ENCODE results near the gene FBLN2.

FBLN2 gene

DNA sequence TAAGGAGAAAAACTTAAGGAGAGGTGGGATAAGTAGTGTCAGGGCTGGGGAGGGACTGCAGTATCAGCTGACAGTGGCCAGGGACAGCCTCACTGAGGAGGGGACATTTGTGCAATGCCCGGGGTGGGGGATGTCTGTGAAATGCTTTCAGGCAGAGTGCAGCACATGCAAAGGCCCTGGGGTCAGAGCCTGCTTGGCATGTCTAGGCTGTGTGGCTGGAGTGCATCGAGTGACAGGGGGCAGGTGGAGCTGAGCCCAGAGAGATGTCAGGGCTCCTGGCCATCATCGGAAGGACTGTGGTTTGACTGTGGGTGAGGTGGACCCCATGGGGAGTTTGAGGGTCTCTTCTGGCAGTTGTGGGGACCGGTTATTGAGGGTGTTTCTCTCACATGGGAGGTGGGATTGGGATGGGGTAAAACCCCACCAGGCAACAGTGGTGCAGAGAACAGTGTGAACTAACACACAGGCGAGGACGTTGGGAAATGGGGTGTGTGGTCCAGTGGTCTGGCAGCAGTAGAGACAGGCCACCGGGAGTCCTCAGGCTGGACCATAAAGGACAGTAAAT, 61.2 kb downstream of the FBLN2 start:
- DNase-seq = no peak

DNA sequence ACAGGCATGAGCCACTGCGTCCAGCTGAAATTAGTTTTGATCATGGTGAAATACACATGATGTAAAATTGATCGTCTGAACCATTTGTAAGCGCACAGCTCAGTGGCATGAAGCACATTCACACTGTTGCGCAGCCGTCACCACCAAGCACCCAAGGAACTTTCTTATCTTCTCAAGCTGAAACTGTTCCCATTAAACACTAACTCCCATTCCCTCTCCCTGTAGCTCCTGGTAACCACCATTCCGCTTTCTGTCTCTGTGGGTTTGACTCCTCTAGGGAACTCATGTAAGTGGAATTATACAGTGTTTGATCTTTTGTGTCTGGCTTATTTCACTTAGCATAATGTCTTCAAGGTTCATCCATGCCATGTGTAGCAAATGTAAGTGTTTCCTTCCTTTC, 62.3 kb downstream of the FBLN2 start:
- DNase-seq = no peak

DNA sequence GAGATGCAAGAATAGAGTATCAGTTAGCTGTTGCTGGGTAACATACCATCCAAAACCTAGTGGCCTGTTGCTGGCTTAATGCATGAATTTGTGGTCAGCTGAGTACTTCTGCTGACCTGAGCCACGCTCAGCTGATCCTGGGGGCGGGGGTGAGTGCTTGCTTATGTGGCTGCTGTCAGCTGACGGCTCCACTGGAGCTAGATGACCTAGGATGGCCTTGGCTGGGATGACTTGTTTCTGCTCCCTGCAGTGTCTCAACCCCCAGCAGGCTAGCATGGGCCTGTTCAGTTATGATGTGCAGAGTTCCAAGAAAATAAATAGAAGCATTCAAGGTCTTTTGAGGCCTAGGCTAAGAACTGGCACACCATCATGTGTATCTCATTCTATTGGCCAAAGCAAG, 63.9 kb downstream of the FBLN2 start:
- no peak for DNase-seq

DNA sequence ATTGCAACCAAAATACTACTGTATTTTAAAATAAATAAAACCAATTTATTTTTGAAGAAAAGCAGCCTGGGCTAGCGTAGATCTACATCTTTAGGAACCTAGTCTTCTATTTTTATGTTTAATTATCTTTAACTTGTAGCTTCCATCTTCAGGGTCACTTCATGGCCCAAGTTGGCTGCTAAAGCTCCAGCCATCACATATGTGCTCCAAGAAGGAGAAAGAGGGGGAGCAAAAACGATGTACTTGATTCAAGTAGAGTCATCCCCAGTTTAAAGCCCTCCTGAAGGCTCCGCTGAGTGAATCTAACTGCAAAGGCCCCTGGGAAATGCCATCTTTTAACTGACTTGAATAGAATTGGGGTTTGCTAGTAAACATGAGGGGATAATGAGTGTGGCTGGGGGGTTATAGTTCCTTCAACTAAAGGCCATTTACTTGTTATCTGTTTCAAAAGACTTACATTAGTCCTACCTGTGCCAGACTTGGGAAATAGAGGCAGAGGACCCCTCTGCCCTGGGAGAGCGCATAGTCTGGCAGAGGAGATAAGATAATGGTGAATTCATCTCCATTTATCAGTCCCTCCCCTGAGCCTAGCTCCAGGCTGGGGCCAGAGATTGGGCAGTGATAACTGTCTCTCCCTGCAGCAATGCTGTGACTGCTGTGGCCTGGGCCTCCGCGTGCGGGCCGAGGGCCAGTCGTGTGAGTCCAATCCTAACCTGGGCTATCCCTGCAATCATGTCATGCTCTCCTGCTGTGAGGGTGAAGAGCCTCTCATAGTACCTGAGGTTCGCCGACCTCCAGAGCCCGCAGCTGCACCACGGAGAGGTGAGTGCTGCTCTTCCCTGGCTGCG, 64.6 kb downstream of the FBLN2 start:
- DNase-seq = no peak

DNA sequence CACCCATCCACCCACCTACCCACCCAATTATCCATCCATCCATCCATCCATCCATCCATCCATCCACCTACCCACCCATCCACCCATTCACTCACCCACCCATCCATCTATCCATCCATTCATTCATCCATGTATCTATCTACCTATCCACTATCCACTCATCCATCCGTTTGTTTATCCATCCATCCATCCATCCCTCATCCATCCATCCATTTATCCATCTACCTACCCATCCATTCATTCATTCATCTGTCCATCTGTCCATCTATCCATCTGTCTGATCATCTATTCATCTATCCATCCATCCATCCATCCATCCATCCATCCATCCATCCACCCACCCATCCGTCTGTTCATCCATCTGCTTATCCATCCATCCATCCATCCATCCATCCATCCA, 65.7 kb downstream of the FBLN2 start:
- DNase-seq = no peak

DNA sequence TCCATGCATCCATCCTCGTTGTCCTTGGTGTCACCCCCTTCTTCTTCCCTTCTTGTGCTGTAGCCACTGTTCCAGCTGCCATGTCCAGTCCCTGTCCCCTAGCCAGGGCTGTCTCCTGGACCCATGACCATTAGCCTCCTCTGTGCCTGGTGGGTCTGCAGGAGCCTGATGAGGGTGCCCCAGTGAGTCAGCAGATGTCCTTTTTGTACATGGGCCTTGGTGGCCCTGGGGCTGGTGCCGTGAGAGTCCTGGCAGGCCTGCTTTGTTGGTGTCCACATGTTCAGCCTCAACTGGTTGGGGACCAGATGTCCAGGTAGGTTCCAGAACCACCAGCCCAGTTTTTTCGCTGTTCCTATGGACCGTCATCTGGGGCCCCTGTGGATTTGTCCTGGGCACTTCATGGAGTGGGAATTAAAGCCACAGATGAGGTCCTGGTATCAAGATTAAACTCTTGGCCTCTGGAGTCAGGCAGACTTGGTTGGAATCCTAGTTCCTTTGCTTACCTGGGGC, 66.1 kb downstream of the FBLN2 start:
- no peak for DNase-seq

DNA sequence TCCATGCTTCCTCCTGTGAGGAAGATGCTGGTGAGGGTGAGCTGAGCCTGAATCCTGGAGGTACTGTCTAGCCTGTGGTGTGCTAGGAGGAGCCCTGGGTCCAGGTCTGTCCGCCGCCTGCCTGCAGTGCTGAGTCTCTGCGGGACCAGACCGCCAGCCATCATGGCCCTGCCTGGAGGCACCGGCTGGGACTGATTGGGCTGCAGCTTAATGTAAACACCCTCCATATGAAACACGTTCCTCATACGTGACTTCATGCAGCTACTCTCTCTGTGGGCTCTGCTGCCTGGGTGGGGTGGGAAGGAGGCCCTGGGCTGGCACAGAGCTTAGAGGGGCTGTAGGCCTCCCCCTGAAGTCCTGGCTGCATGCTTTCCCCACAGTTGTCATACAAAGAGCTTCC, 67.4 kb downstream of the FBLN2 start:
- DNase-seq = no peak

DNA sequence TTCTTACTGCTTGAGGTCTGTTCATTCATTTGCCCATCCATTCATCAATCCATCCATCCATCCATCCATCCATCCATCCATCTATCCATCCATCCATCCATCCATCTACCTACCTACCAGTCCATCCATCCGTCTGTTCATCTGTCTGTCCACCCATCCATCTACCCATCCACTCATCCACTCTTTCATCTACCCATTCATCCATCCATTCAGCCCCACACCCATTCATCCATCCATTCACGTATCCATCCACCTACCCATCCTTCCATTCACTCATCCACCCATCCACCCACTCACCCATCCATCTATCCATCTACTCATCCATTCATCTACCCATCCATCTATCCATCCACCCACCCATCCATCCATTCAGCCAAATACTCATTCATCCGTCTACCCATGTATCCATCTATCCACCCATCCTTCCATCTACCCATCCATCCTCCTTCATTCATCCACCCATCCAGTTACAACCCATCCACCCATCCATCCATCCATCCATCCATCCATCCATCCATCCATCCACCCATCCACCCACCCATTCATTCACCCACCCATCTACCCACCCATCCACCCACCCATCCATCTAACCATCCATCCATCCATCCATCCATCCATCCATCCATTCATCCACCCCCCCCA, 68.3 kb downstream of the FBLN2 start:
- DNase-seq = no peak

DNA sequence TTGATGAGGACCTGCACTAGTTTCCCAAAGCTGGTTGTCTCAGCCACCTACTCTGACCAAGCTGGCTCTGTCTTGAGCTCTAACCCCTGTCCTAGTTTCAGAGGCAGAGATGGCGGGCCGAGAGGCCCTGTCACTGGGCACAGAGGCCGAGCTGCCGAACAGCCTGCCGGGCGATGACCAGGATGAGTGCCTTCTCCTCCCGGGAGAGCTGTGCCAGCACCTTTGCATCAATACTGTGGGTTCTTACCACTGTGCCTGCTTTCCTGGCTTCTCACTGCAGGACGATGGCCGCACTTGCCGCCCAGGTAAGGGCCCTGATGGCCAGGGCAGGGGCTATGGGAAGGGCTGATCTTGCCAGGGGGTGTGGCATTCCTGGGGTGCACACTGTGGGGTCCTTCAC, 69.1 kb downstream of the FBLN2 start:
- DNase-seq = no peak

DNA sequence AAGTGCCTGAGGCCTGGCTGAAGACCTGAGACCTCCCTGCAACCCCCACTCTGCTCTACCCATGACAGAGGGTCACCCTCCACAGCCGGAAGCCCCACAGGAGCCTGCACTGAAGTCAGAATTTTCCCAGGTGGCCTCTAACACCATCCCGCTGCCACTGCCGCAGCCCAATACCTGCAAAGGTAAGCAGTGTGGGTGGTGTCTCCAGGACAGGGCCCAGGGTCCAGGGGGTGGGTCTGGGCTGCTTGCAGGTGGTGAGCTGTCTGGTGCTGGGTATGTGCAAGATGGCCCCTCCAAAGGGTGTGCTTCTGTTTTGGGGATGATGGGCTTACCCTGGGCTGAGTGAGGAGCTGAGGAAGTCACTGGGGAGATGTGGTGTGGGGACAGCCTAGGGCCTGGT, 69.9 kb downstream of the FBLN2 start:
- DNase-seq = no peak

DNA sequence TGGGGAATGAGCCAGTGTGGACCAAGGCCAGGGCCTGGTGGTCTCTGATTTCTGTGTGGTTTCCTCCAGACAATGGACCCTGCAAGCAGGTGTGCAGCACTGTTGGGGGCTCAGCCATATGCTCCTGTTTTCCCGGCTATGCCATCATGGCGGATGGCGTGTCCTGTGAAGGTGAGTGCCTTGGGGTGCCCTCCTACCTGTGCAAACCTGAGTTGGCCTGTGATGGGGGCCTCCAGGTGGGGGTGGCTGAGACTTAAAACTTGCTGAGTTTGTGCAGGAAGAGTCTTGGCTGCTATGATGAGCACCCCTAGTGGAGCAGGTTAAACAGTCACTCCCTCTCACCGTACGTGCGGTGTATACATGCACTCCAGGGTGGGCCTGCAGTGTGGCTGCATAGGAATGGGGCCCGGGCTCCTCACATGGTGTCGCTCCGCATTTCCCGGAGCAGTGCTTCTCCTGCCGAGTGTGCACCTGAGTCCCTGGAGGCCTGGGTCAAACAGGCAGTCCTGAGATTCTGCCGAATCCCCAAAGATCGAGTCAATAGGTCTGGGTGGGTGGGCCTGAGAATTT, 70.8 kb downstream of the FBLN2 start:
- no peak for DNase-seq

DNA sequence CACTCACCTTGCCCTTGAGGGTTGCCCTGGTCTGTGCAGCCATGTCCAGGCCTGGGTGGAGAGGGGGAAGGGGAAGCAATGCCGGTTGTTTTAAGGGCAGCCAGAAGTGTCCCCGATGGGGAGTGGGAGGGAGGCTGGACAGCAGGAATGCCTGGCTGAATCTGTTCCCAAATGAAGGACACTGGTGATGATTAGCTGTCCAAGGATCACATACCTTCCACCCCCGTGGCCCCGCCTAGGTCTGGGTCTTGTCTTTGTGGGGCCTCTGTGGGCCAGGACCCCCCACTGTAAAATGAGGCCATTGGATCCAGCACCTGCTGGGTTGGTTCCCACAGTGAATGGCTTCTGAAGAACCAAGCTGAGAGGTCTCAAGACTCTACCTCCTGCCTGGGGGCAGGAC, 71.4 kb downstream of the FBLN2 start:
- DNase-seq = no peak

DNA sequence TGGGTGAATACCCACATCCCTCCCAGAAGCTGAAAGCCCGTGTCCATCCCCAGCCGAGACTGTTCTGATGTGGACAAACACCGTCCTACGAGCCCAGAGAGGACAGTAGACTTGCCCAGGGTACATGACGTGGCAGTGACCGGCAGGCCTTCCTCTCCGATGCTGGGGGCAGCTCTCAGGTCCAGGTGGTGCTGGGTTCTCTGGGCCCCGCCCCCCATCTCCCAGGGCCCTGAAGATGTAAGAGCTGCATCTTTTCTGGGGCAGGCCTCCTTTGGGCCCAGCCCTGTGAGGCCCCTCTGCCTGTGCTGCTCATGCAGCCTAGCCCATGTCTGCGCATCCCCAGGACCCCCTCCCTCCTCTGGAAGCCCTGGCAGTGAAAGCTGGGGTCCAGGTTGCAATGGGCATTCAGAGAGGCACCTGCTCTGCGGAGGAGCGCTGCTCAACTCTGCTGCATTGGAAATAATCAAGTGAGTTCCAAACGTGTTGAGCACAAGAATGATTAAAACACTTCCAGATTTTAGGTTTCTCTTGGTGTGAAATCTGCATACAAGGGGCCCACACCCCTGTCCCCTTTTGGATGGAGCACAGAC, 71.9 kb downstream of the FBLN2 start:
- DNase-seq = no peak

DNA sequence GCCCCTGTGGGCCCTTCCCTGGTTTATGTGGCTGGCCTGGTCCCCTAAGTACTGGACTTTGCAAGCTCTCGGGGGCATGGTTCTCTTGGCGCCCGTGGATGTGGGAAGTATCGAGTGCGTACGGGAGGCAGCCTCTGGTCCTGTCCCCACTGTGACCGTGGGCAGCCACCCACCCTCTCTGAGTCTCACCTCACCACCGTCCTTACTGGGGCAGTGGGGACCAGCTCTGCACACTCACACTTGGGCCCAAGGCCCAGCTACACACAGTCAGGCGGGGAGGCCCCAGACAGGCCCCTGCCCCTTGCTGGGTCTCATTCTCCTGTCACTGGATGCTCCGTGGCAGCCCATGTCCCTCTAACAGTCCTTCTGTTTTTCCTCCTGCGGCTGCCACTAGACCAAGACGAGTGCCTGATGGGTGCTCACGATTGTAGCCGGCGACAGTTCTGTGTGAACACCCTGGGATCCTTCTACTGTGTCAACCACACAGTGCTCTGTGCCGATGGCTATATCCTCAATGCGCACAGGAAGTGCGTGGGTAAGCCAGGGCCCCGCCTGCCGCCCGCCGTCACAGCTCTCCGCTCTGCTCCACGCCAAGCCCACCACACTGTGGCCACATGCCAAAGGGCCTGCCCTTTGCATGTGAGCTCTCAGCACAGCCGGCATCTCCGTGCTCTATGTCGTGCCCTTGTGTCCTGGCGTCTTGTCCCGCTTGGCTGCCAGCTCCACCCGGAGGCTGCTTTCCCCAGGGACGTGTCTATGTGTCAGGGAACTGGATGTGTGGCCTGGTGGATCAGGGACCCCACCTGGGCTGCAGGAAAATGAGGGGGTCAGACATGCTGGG, 72.7 kb downstream of the FBLN2 start:
- peak; percentile 38 for DNase-seq

DNA sequence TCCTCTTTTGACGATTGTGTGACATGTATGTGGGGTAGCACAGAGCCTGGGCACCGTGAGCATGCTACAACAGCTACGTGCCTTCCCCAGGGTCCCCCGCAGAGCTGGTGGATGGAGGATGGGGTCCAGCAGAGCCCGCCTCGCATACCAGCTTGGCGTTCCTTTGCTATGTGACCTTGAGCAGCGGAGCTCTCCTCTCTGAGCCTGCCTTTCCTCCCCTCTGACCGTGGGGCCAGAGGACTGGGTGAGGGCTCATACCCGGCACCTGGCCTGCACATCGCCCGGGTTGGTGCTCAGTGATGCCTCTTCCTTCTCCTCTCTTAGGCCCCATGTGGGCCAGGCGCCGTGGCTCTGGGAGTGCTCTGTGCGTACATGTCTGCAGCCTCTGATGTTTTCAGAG, 73.4 kb downstream of the FBLN2 start:
- DNase-seq = no peak

DNA sequence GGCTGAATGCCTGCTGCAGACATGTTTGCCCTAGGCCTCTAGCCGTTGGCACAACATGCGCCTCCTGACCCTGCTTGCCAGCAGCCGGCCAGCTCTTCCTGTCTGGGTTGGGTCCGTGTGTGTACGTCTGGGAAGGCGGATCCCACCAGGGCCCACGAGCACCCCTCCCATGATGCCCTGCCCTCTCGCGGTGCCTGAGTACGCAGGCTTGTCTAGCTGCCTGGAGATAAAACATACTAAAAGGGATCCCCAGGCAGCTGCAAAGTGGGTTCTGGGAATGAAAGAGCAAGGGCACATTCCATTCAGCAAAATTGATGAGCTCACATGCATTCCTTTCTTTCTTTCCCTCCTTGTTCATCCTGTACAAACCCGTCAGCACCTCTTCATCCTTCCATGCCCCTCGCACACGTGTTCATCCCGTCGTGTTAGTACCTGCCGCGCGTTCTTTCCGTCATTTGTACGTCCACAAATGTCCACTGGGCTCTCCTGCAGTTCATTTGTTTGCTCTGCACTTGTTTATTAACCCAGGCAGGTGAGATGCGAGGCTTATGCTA, 74.3 kb downstream of the FBLN2 start:
- DNase-seq = no peak

DNA sequence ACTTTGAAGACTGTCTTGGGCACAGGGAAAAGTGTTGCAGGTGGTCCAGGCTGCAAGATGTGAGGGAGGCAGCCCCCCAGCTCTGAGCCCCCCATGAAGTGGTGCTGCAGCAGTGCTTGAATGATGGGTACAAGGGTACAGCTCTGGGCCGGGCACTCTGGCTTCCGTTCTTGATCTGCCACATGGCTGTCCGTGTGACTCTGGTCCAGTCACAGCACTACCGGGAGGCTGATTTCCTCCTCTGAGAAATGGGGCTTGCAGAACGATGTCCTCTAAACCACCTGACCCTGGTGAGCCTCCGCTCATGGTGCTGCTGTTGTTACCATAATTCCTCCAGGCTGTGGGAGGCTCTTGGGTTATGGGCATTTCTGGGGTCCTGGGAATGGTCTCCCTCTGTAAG, 75.1 kb downstream of the FBLN2 start:
- DNase-seq = no peak

DNA sequence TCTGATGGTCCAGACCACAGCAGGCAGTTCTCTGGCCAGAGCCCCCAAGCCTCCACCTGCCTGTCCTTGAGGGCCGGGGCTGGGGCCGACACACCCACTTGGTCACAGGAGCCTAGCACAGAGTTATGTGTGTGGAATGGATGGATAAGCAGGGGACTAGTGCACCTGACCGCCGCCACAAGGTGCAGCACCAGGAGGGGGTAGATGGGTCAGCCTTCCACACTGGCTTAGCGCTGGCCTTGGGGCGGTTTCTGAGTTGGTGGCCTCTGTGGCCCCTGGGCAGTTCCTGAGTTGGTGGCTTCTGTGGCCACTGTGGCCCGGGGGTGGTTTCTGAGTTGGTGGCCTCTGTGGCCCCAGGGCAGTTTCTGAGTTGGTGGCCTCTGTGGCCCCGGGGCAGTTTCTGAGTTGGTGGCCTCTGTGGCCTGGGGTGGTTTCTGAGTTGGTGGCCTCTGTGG, 75.8 kb downstream of the FBLN2 start:
- DNase-seq = no peak

DNA sequence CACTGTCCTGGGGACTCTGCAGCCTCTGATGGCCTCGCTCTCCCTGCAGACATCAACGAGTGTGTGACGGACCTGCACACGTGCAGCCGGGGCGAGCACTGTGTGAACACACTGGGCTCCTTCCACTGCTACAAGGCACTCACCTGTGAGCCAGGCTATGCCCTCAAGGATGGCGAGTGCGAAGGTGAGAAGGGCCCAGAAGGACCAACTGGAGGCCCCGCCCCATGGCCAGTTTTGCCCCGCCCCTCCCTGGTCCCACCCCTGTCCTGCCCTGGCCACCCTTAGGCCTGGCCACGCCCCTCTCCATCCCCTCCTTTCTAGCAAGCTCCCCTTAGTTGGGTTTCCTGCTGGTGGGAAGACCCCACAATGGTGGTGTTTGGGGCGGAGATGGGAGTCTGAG, 77.5 kb downstream of the FBLN2 start:
- no peak for DNase-seq

DNA sequence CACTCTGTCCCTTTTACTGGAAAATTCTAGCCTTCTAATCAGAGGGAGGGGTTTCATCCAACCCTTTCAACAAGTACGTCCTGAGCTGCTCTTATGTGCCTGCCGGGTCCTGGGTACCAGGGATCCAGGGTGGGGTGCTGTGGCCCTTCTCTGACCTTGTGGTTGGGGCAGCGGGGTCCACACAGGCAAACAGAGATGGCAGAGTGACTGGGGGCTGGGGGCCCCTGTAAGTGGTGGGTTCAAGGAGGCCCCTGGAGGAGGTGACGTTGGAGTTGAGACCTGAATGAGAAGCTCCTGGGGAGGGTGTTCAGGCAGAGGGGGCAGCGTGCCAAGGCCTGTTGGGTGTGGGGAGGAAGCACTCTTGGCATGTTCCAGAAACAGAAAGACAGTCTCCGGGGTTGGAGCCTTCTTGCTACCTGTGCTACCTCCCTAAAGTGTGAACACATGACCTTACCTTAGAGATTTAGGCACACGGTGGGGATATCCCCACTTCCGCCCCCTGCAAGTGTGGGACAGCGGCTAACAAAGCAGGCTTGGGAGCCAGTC, 78.1 kb downstream of the FBLN2 start:
- DNase-seq = no peak

DNA sequence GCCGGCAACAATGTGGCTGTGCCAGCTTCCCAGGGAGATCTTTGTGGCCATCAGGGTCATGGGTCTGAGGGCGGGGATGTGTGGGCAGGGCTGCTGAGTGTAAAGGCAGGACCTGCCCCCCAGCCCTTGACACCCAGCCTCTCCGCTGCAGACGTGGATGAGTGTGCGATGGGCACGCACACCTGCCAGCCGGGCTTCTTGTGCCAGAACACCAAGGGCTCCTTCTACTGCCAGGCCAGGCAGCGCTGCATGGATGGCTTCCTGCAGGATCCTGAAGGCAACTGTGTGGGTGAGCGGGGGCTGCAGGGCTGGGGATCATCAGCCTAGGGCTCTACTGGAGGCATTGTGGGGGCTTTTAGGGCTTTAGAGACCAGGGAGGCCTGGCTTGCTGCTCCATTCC, 78.8 kb downstream of the FBLN2 start:
- DNase-seq = no peak

DNA sequence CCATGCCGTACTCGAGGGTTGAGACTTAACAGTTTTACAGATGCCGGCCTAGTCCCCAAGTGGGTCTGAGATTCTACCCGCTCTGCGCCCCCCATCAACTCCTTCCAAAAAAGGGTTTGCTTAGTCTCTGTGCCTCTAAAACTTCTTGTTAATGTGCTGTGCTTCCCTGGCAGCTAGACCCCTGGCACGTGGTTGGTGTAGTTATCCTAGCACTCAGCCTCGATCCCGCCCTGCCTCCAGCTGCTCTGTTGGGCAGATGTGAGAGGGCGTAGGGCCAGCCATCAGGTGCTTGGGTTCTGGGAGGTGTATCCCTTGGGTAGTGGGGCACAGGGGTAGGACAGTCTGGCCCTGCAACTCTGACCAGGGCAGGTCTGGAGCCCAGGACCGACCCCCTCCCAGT, 79.5 kb downstream of the FBLN2 start:
- DNase-seq = no peak

Measured in activated CD4-positive, alpha-beta T cell treated with anti-CD3 and anti-CD28 coated beads for 48 hours (primary cell).